ENCODE results near the gene TOX3. TPM values are rescaled to one million over a fixed set of nuclear protein-coding genes. Genes with fewer than 3 reads are reported as not detected.
A peak's percentile ranks its signal among the peaks of the same experiment; 100 is the strongest.

Gene TOX3
- total and polyA plus RNA-seq, 9 donors = 0.44 to 2.2 (median 1.5) TPM

GRCh38 chr16:52549011-52549692, 2.2 kb upstream of the TOX3 start:
- H3K4me3 ChIP-seq (ENCODE audit: low read length) = no peak overlapping the region
- H3K36me3 ChIP-seq (ENCODE audit: control insufficient read depth, insufficient read depth, low read length) = no peaks in the 10 kb centered on the region
- no peaks in the 10 kb centered on the region for H3K9me3 ChIP-seq (replicated peaks; ENCODE audit: control insufficient read depth, low read depth, low read length)
- H3K4me1 ChIP-seq (ENCODE audit: control insufficient read depth, insufficient read depth, low read length) = peaks cover 15% of the 10 kb centered on the region
- H3K27ac ChIP-seq (ENCODE audit: low read length) = no peak overlapping the region
- WGBS (ENCODE audit: insufficient coverage) = 25% methylated on average over 2 of the region's 11 CpGs
- H3K27me3 ChIP-seq (ENCODE audit: control insufficient read depth, insufficient read depth, low read length) = peaks cover 38% of the 10 kb centered on the region
- DNase-seq = peak; percentile 17

- 29% methylated on average over 4 of the region's 10 CpGs for WGBS (ENCODE audit: insufficient coverage)
- Histone ChIP-seq H3K36me3 (ENCODE audit: control insufficient read depth, insufficient read depth, low read length) (no peaks in the 10 kb centered on the region), H3K4me3 (ENCODE audit: low read length) (no peak overlapping the region), H3K27ac (ENCODE audit: low read length) (no peak overlapping the region), H3K27me3 (ENCODE audit: control insufficient read depth, insufficient read depth, low read length) (peaks cover 38% of the 10 kb centered on the region), H3K4me1 (ENCODE audit: control insufficient read depth, insufficient read depth, low read length) (peaks cover 15% of the 10 kb centered on the region), H3K9me3 (replicated peaks; ENCODE audit: control insufficient read depth, low read depth, low read length) (no peaks in the 10 kb centered on the region)
- no peak for DNase-seq
Observed at GRCh38 chr16:52548261-52549010, 1.5 kb upstream of the TOX3 start.

GRCh38 chr16:52547834-52548215, 882 bp upstream of the TOX3 start:
- Histone ChIP-seq H3K4me1 (ENCODE audit: control insufficient read depth, insufficient read depth, low read length) (peaks cover 15% of the 10 kb centered on the region), H3K27ac (ENCODE audit: low read length) (no peak overlapping the region), H3K36me3 (ENCODE audit: control insufficient read depth, insufficient read depth, low read length) (no peaks in the 10 kb centered on the region), H3K9me3 (replicated peaks; ENCODE audit: control insufficient read depth, low read depth, low read length) (no peaks in the 10 kb centered on the region), H3K27me3 (ENCODE audit: control insufficient read depth, insufficient read depth, low read length) (peaks cover 38% of the 10 kb centered on the region), H3K4me3 (ENCODE audit: low read length) (no peak overlapping the region)
- 63% methylated on average over 4 of the region's 8 CpGs for WGBS (ENCODE audit: insufficient coverage)
- no peak for DNase-seq

GRCh38 chr16:52546291-52547003, 496 bp downstream of the TOX3 start:
- under 1% methylated on average over 76 of the region's 79 CpGs for WGBS (ENCODE audit: insufficient coverage)
- H3K27me3 ChIP-seq (ENCODE audit: control insufficient read depth, insufficient read depth, low read length) = peaks cover 39% of the 10 kb centered on the region
- peaks cover 15% of the 10 kb centered on the region for H3K4me1 ChIP-seq (ENCODE audit: control insufficient read depth, insufficient read depth, low read length)
- H3K9me3 ChIP-seq (replicated peaks; ENCODE audit: control insufficient read depth, low read depth, low read length) = no peaks in the 10 kb centered on the region
- peak; percentile 10 for DNase-seq
- no peaks in the 10 kb centered on the region for H3K36me3 ChIP-seq (ENCODE audit: control insufficient read depth, insufficient read depth, low read length)
- peak overlapping the region; percentile 34 for H3K4me3 ChIP-seq (ENCODE audit: low read length)
- H3K27ac ChIP-seq (ENCODE audit: low read length) = no peak overlapping the region

GRCh38 chr16:52545898-52546266, 1.1 kb downstream of the TOX3 start:
- no peak for DNase-seq
- no peak overlapping the region for H3K27ac ChIP-seq (ENCODE audit: low read length)
- H3K9me3 ChIP-seq (replicated peaks; ENCODE audit: control insufficient read depth, low read depth, low read length) = no peaks in the 10 kb centered on the region
- H3K4me1 ChIP-seq (ENCODE audit: control insufficient read depth, insufficient read depth, low read length) = peaks cover 15% of the 10 kb centered on the region
- 0% methylated on average over 2 of the region's 15 CpGs for WGBS (ENCODE audit: insufficient coverage)
- no peaks in the 10 kb centered on the region for H3K36me3 ChIP-seq (ENCODE audit: control insufficient read depth, insufficient read depth, low read length)
- peak overlapping the region; percentile 34 for H3K4me3 ChIP-seq (ENCODE audit: low read length)
- peaks cover 39% of the 10 kb centered on the region for H3K27me3 ChIP-seq (ENCODE audit: control insufficient read depth, insufficient read depth, low read length)

- Histone ChIP-seq H3K4me3 (ENCODE audit: low read length) (peak overlapping the region; percentile 34), H3K4me1 (ENCODE audit: control insufficient read depth, insufficient read depth, low read length) (peaks cover 15% of the 10 kb centered on the region), H3K27me3 (ENCODE audit: control insufficient read depth, insufficient read depth, low read length) (peaks cover 39% of the 10 kb centered on the region), H3K27ac (ENCODE audit: low read length) (no peak overlapping the region), H3K36me3 (ENCODE audit: control insufficient read depth, insufficient read depth, low read length) (no peaks in the 10 kb centered on the region), H3K9me3 (replicated peaks; ENCODE audit: control insufficient read depth, low read depth, low read length) (no peaks in the 10 kb centered on the region)
- 7% methylated on average over 15 of the region's 36 CpGs for WGBS (ENCODE audit: insufficient coverage)
- DNase-seq = peak; percentile 11
Observed at GRCh38 chr16:52545222-52545897, 1.6 kb downstream of the TOX3 start.

- Histone ChIP-seq H3K9me3 (replicated peaks; ENCODE audit: control insufficient read depth, low read depth, low read length) (no peaks in the 10 kb centered on the region), H3K36me3 (ENCODE audit: control insufficient read depth, insufficient read depth, low read length) (no peaks in the 10 kb centered on the region), H3K4me3 (ENCODE audit: low read length) (no peak overlapping the region), H3K27me3 (ENCODE audit: control insufficient read depth, insufficient read depth, low read length) (peaks cover 38% of the 10 kb centered on the region), H3K27ac (ENCODE audit: low read length) (no peak overlapping the region), H3K4me1 (ENCODE audit: control insufficient read depth, insufficient read depth, low read length) (peaks cover 15% of the 10 kb centered on the region)
- WGBS (ENCODE audit: insufficient coverage) = 35% methylated on average over 2 of the region's 2 CpGs
- DNase-seq = no peak
Observed at GRCh38 chr16:52544703-52545102, 2.2 kb downstream of the TOX3 start.

GRCh38 chr16:52543654-52544053, 3.3 kb downstream of the TOX3 start:
- Histone ChIP-seq H3K27me3 (ENCODE audit: control insufficient read depth, insufficient read depth, low read length) (peaks cover 33% of the 10 kb centered on the region), H3K9me3 (replicated peaks; ENCODE audit: control insufficient read depth, low read depth, low read length) (no peaks in the 10 kb centered on the region)
- no peak for DNase-seq

GRCh38 chr16:52540910-52541309, 6.0 kb downstream of the TOX3 start:
- peaks cover 12% of the 10 kb centered on the region for H3K27me3 ChIP-seq (ENCODE audit: control insufficient read depth, insufficient read depth, low read length)
- WGBS (ENCODE audit: insufficient coverage) = 92% methylated on average over 2 of the region's 2 CpGs
- H3K4me3 ChIP-seq (ENCODE audit: low read length) = no peak overlapping the region
- peaks cover 10% of the 10 kb centered on the region for H3K4me1 ChIP-seq (ENCODE audit: control insufficient read depth, insufficient read depth, low read length)
- no peak overlapping the region for H3K27ac ChIP-seq (ENCODE audit: low read length)
- DNase-seq = no peak
- no peaks in the 10 kb centered on the region for H3K36me3 ChIP-seq (ENCODE audit: control insufficient read depth, insufficient read depth, low read length)
- no peaks in the 10 kb centered on the region for H3K9me3 ChIP-seq (replicated peaks; ENCODE audit: control insufficient read depth, low read depth, low read length)

More at GRCh38 chr16:52543654-52544053, 3.3 kb downstream of the TOX3 start:
- no CpG with 5 or more reads among the region's 4 CpGs for WGBS (ENCODE audit: insufficient coverage)
- Histone ChIP-seq H3K4me1 (ENCODE audit: control insufficient read depth, insufficient read depth, low read length) (peaks cover 15% of the 10 kb centered on the region), H3K36me3 (ENCODE audit: control insufficient read depth, insufficient read depth, low read length) (no peaks in the 10 kb centered on the region), H3K27ac (ENCODE audit: low read length) (no peak overlapping the region), H3K4me3 (ENCODE audit: low read length) (no peak overlapping the region)

- Histone ChIP-seq H3K27me3 (ENCODE audit: control insufficient read depth, insufficient read depth, low read length) (peaks cover 2% of the 10 kb centered on the region), H3K9me3 (replicated peaks; ENCODE audit: control insufficient read depth, low read depth, low read length) (no peaks in the 10 kb centered on the region)
- DNase-seq = no peak
Observed at GRCh38 chr16:52539191-52539590, 7.8 kb downstream of the TOX3 start.

More at GRCh38 chr16:52539191-52539590, 7.8 kb downstream of the TOX3 start:
- H3K4me3 ChIP-seq (ENCODE audit: low read length) = no peak overlapping the region
- H3K27ac ChIP-seq (ENCODE audit: low read length) = no peak overlapping the region
- no peaks in the 10 kb centered on the region for H3K4me1 ChIP-seq (ENCODE audit: control insufficient read depth, insufficient read depth, low read length)
- no peaks in the 10 kb centered on the region for H3K36me3 ChIP-seq (ENCODE audit: control insufficient read depth, insufficient read depth, low read length)
